Activated CD4-positive, alpha-beta T cell treated with anti-CD3 and anti-CD28 coated beads, Interleukin-2, amount 50 U/mL, for 1 hour (primary cell): ENCODE measurements around the gene KY.
"Not testable (repeated sequence)": the region's sequence is repeated elsewhere in the genome, so short reads cannot be mapped to it uniquely, and the experiment has no call there.

Experiments
- DNase-seq: peaks from one replicate; pipeline ENCODE4 v3.0.0-alpha.2; 2020

KY gene

DNA sequence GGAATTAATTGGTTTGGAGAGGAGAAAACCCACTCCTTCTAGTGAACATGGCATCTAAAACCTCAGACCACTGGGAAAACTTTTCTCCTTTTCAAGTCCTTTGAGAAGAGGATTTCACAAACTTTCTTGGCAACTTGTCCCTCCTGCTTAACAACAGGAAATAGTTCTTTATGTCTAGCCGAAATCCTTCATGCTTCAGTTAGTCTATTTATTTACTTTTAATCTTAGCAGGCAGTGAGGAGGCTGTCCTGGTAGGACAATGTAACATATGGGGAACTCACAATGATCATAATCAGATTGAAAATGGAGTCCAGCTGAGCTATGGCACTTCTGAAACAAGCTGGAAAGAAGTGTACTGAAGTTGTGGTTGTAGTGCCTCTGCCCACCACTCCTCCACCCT, 50.6 kb downstream of the KY start:
- DNase-seq = no peak

DNA sequence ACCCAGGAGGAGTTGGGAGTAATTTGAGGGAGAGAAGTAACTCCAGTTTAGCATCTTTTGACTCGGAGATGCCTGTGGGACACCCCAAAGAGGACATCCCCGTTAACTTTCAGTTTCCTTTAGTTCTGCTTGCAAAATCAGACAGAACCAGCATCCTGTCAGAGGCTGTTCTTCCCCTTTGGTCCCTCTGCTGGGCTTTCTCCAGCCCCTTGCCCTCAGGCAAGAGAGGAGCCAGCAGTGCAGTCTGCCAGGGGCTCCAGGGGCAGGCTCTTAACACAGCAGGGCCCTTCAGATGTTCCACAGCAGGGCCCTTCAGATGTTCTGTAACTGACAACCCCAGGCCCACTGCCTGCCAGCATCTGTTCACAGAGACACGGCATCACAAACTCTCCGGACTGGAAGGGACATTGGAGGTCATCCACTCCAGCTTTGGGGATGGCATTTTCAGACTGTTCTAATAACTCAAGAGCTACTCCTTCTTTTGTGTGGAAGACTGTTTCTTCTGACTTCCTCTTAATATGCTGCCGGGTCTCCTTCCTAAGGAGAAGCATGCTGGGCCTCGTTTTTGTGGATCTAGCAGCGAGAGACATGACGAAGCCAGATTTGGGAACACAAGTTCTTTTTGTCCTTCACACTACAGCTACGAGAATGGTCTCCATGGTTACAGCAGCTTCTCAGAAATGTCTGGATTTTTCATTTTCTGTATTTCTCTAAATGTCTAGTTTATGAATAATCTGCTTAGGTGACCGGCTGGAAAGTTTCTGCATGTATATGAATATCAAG, 51.9 kb downstream of the KY start:
- DNase-seq = no peak

DNA sequence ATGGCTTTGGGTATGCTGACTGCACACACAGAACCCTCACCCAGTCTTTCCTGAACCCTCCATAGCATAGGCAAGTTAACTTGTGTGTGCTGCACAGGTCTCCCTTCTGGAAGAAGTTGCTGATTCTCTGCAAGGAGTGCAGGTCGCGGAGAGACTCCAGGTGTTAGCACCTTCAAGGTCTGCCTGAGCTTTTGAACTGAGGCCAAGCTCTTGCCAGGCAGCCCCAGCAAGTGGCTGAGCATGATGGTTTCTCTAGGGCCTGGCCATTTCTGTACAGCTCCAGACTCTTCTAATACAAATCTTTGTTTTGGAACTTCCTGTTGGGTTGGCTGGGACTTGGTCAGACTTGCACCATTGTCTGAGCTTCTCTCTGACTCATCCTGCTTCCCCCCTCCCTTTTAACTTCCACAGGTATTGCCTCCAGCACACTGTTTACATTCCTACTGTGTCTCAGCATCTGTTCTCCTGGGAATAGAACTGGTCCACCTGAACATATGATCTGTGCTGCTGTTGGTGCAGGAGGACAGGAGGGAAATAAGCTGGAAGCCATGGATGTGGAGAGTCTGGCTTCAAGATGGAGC, 53.3 kb downstream of the KY start:
- no peak for DNase-seq

DNA sequence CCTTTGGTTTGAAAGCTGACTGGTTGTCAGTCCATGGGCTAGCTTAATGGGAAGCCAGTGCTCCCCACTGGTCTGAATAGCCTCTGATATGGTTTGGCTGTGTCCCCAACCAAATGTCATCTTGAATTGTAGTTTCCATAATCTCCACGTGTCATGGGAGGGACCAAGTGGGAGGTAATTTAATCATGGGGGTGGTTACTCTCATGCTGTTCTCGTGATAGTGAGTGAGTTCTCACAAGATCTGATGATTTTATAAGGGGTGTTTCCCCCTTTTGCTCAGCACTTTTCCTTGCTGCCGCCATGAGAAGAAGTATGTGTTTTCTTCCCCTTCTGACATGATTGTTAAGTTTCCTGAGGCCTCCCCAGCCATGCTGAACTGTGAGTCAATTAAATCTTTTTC, 55.8 kb downstream of the KY start:
- DNase-seq = not testable (repeated sequence)

DNA sequence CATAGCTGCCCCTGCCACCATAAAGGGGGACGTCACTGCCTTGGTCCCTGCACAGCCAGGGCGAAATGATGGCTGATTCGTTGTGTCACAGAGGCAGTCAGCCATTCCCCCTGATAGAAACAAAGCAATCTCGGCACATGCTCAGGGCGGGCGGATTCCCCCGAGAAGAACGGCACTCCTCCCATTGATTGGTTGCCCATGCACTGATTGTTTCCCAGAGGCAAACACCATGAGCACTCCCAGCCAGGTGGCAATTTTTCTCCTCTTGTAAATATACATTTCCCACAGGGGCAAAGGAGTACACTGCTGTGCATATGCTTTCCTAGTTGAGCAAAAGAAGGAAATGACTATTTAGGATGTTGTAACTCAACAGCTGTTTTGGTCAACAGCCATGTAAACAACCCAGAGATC, 56.5 kb downstream of the KY start:
- DNase-seq = no peak

DNA sequence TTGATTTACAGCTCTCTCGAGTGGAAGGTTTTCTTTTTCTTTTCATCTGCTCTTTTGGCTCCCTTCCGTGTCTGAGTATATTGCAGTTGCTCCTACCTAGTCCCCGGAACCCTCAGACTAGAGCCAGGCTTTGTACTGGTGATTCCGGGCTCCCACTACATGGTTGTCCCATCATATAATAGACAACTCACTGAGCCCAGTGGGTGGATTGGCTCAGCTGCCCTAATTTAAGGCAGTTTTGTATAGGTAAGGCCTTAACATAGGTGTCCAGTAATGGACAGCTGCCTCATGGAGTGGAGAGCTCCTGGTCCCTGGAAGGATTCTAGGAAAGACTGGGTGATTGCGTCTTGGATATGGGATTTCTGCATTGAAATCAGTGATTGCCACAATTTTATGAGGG, 58.0 kb downstream of the KY start:
- no peak for DNase-seq

DNA sequence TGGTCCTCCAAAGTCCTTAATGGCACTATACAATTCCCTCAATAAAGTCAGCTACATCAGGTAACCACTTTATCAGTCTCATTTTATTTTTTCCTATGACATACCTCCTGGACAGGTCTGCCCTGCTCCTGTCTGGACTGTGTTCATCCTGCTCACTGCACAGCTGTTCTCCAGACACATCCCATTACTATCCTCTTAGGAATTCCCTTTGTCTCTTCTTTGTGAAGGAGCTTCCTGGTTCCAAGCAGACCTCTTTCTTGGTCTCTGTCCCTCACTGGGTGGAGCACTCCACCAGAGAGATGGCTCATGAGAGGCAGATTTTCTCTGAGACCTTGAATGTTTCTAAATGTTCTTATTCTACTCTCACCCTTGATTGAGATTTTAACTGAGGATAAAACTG, 60.1 kb downstream of the KY start:
- DNase-seq = no peak

DNA sequence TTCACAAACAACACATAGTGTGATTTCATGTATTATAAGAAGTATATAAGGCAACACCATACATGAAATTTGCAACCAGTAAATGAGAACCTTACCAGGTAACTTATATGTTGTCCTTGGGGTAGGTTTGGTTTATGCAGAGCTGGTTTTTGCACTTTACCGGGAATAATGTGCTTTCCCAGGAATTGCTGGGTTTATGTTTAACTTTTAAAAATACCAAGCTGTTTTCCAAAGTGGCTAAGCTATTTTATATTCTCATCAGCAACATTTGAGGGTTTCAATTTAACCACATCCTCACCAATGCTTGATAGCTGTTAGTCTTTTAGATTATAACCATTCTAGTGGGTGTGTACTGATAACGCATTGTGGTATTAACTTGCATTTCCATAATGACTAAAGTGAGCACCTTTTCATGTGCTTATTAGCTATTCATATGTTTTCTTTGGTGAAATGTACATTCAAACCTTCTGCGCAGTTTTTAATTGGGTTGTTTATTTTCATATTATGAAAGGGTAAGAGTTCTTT, 71.6 kb downstream of the KY start:
- no peak for DNase-seq

DNA sequence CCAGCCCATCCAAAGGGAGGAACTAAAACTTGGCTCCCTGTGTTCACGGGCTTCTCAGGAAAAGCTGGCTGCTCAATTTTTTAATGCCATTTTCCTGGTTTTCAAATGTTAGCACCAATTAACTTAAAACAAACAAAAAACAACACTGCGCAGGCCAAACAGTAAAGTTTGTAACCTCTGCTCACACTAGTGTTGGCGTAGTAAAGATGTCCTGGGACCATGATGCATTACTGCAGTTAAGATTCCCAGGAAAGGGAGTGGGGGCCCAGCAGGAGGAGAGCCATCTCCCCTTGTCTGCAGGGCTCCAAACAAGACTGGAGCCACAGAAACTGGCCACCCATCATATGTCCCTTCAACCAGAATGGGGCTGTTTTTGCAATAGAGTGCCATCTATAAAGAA, 74.0 kb downstream of the KY start:
- DNase-seq = no peak

DNA sequence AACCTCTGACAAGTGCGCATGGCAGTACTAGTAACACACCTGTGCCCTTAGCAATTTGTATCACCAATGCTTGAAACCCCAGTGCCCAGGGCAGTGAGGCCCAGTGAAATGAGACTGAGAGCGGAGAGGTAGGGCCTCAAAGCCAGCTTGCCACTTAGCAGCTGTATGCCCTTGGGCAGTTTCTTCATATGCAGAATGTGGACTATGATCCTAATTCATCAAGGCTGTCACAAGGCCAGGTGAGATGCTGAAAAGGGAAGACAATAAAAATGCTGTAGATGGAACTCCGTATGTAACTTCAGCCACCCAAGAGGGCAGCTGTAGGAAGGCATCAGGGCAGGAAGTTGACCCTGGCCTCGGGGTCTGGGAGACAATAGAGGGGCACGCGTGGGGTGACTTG, 74.4 kb downstream of the KY start:
- DNase-seq = no peak

DNA sequence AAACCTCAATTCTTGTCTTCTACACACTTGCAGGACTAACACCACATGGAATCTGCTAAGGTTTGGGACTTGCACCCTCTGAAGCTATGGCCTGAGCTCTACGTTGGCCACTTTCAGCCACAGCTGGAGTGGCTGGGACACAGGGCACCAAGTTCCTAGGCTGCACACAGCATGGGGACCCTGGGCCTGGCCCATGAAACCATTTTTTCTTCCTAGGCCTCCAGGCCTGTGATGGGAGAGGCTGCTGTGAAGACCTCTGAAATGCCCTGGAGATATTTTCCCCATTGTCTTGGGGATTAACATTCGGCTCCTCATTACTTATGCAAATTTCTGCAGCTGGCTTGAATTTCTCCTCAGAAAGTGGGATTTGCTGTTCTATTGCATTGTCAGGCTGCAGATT, 80.9 kb downstream of the KY start:
- not testable (repeated sequence) for DNase-seq

DNA sequence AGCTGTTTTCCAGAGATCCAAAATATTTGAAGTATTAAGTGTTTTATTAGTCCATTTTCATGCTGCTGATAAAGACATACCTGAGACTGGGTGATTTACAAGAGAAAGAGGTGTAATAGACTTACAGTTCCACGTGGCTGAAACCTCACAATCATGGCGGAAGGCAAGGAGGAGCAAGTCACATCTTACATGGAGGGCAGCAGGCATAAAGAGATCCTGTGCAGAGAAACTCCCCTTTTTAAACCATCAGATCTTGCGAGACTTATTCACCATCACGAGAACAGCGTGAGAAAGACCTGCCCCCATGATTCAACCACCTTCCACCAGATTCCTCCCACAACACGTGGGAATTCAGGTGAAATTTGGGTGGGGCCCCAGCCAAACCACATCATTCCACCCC, 82.0 kb downstream of the KY start:
- no peak for DNase-seq

DNA sequence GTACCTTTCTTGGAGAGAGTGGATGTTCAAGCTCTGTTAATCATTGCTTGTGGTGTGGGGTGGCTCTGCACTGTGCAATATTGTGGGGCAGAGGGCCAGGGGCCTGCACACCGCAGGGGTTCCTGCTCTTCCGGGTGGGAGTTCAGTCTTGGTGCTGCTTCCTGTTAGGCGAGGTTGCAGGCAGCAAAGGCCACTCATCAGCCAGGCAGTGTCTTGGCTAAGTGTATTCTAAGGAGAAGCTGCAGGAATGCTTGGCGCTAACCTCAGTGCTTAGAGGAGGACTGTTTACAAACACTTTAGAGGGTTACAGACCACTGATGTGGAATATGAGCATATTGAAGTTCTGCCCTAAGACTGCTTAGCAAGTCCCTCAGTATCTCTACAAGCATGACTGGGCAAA, 83.2 kb downstream of the KY start:
- DNase-seq = no peak

DNA sequence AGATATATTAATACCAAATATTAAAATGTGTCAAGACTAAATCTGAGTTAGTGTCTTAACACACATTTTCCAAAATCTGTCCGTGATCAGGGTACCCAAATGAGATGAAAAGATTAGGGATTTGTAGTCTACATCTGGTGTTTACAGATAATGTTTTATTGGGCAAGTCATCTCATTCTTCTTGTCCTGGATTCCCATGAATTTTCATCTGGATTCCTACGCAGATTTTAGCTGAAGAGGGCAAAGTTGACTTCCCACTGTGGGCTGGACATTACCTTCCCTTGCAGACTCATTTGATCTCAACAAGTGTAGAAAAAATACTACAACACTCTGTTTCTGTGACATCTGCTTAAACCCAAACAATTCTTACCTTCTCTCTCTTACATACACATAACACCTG, 85.8 kb downstream of the KY start:
- no peak for DNase-seq

DNA sequence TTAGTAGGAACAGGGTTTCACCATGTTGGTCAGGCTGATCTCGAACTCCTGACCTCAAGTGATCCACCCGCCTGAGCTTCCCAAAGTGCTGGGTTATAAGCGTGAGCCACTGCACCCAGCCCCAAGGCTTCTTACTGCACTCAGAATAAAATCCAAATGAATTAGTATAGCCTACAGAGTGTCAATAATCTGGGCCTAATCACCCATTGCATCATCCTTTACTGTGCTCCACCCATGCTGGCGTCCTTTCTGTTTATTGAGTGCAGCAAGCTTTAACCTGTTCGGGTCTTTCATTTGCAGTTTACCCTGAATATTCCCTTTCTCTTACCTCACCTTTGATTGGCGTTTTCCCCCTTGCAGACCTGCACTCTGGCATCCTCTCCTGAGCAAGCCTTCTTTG, 87.2 kb downstream of the KY start:
- no peak for DNase-seq

DNA sequence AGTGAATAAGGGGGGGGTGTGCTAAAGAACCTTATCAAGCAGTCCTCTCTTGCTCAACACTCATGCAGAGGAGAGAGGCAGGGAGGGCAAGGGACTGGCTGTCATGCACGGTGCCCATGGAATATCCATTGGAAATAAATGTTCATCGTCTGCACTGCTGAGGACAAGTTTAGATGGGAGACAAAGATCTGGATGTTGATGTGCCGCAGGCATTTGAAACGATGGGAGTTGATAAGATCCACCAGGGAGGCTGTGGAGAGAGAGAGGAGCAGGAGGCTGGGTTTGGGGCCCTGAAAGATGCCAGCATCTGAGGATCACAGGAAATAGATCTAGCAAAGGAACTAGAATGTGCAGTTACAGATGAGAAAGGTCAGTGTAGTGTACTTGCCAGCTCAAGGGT, 88.8 kb downstream of the KY start:
- no peak for DNase-seq

DNA sequence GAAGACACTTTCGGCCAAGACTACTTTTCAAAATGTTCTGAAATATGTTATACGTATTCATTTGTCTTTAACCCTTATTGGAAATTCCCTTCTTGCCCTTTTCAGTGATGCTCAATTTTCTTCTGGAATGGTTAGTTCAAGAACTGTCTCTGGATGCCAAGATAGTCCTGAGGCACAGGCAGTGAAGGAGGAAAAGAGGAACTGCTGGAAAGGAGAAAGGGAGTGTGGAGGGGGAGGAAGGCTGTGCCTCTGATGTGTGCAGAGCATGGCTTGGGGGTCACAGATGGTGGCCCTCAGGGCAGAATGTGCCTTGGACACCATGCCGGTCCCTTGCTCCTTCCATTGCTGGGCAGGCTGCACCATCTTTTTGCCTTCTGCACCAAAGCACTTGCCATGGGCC, 91.2 kb downstream of the KY start:
- no peak for DNase-seq
